ENCODE data around the gene PPP2R5D.

GRCh38 chr6:43059168-43060033 lies 75.0 kb downstream of the PPP2R5D start, which contains the start of the genes KLC4 and MRPL2:
- TF ChIP-seq CTCF (IDR thresholded peaks at IDR 0.05; ENCODE audit: low read length) (no peak), EZH2 (IDR thresholded peaks at IDR 0.05; ENCODE audit: borderline replicate concordance, low read length) (no peak)

All from OCI-LY1 (cell line).